Activated naive CD4-positive, alpha-beta T cell treated with Interleukin-2 at 50 U/mL for 16 hours (primary cell): Measurements from ENCODE around the gene FMO3.

Experiments
- DNase-seq: peaks from one replicate; pipeline ENCODE4 v3.0.0-alpha.2; 2020

FMO3 gene

DNA sequence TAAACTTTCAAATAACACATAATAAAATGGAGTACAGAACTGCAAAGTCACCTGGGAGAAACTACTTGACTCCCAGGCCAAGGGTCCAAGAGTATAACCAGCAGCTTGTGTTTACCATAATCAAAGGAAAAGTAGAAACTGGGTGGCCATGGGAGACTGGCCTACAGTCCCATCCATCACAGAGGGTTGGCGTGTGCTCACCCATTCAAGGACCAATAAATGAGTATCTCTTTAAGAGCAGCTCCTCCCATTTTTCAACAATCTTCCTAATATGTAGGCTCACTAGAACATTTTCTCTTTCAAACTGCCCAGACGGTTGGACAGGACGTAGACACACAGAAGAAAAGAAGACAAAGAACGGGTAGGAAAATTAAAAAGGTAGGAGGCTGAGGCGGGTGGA is at the start of gene FMO3:
TSS of gene FMO3 (plus strand) at position 302 of the 400 bp plus-strand sequence. CDS start 1,754 bp downstream, outside the sequence.
- DNase-seq = no peak

DNA sequence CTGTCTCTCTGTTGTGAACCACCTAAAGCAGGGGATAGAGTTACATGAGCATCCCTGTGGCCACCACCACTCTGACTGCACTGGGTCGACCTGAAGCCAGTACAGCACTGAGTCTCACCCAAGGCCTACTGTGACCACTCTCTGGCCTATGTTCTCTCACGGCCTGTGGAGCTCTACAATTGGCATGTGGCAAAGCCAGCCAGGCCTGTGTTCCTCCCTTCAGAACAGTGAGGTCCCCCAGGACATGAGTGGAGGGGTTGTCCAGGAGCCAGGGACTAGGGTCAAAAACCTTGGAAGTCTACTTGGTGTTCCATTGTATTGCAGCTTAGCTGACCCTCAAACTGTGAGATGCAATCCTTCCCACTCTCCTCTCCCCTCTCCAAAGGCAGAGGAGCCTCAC is 42.7 kb upstream of the FMO3 start:
- no peak for DNase-seq

DNA sequence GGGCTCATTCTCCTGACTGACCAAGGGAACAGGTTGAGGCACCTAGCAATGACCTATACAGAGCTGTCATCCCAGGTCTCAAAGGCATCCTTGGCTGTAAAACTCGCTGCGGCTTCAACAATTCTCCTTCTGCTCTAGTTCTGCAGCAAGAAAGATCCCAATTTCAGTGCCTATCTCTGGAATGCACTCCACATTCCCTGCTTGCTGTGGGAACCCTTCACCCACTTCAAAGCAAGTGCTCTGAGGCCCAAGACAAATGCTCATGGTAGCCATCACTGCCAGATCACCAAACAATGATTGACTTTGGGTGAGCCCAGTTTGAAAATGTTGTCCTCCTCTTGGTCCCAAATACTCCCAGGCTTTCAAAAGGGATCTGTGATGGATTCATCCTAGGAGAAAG is 37.7 kb upstream of the FMO3 start:
- no peak for DNase-seq

DNA sequence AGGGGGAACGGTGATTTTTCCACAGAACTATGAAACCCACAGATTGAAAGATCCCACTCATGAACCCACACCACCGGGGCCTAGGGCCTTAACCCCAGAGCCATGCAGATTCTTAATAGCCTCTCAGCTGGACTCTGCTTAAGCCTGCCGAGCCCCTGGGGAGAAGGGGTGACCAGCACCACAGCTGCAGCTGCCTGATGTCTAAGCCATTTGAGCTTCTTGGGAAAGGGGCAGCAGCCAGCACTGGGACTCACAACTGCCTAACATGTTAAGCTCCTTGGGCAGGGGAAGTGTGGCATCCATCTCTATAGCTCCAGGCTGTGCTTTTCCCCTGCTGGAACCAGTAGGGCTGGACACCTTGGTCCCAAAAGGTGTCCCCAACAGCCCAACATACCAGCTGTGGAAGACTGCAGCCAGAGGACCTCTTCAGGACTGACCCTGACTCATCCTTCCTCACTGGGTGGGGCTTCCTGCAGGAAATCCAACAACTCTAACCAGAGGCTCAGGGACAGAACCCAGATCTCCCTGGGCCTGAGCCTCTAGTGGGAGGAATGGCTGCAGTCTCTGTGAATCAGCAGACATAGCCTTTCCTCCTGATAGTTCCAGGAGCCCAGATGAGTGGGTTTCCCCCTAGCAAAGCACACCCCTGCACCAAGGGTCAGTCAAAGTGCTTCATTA is 34.6 kb upstream of the FMO3 start:
- no peak for DNase-seq

DNA sequence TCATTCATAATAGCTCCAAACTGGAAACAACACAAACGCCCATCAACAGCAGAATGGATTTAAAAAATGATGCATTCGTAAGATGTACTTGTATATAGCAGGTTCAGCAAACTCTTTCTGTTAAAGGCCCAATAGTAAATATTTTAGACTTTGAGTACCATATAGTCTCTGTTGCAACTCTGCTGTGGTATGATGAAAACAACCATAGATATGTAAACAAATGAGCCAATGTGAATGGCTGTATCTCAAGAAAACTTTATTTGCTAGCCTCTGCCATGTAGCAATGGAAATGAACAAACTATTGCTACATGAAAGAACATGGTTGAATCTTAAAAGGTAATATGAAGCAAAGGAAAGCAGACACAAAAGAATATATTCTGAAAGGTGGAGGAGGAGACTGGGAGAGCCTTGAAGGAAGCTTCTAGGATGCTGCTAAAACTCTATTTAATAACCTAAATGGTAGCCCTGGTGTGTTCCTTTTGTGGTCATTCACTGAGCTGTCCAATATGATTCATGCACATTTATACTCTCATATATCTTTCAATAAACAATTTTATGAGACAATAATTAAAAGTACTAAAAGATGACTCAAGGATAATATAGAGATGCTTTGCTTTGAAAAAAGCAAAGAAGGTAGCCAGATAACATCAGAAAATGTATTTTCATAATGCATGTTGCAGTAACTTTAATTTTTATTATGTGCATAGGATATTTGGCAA is 29.1 kb upstream of the FMO3 start:
- DNase-seq = no peak

DNA sequence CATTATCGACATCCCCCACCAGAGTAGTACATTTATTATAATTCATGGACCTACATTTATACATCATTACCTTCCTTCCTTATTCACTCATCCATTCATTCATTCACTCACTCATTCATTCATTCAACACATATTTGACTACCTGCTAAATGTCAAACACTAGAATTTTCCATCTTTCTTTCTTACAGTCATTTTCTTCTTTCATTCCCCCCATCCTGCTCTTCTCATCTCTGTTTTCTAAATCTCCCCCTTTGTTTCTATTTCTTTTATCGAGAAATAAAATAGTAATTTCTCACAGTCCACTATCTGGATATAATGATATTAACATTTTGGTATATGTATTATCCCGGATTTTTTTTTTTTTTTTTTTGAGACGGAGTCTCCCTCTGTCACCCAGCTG is 27.8 kb upstream of the FMO3 start:
- DNase-seq = no peak

DNA sequence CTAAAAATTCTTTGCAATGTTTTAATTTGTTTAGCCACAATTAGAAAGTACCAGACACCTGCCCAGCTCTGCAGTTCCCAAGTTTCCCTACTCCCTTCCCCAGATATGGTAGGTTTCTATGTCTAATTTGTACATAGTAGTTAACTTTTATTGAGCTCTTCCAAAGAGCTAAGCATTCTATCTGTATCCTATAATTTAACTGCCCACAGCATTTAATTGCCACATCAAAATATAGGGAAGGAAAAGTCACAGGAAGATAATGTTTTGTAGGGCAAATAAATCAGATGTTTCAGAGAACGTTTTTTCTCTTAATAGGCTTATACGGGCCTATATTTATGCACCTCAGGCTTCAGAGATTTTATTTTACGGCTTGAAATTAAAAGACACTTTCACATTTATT is 15.7 kb upstream of the FMO3 start:
- no peak for DNase-seq

DNA sequence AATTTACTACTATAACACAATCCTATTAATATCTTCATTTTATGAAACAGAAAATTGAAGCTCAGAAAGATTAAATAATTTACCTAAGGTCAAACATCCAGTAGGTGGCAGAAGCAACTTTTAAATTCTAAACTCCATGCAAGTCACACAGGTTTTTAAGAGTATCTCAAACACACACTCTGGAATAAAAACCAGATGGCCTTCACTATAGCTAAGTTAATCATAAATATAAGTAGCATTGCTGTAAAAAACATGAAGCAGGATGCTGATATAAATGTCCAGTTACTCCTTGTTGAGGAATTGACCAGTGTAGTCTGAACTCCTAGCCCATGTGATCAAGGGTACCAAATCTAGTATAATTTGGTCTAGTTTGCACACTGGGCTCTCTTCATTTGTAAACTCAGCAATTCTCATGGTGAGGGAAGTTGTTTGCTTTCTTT is 9.4 kb upstream of the FMO3 start:
- no peak for DNase-seq

DNA sequence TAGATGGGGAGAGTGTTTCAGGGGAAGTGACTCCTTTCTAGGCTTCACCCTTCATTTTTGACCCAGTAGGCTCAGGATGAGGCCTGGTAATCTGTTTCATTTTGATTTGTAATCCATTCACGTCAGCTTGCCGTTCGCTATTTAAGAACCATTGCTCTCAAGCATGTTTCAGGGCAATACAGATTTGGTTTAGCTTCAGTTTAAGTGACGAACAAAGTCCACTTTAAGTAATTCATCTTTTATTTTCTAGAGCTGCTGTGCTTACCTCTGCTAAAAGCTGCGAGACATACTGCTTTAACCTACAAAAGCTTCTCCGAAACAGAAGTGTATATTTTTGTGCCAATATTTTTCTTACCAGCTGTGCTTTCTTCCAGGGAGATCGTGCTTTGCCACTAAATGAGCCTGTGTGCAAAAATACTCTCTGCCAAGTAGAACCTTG is 8.9 kb upstream of the FMO3 start:
- DNase-seq = no peak

DNA sequence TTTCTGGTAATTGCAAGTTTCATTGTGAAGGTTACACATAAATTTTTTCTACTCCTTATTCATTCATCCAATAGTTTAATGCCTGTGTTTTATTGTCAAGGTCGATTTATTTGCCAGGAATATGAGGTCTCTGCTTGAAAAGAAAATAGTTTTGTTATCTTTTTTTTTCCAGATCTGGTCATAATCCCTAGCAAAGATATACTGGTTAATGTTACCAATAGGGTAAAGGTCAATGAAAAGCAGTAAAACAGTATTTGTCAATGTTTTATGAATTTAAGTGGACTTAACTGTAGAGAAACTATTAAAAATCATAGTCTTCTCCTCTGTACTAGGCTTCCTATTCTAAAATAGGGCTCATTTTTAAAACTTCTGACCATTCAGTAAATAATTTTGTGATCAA is 8.1 kb upstream of the FMO3 start:
- no peak for DNase-seq

DNA sequence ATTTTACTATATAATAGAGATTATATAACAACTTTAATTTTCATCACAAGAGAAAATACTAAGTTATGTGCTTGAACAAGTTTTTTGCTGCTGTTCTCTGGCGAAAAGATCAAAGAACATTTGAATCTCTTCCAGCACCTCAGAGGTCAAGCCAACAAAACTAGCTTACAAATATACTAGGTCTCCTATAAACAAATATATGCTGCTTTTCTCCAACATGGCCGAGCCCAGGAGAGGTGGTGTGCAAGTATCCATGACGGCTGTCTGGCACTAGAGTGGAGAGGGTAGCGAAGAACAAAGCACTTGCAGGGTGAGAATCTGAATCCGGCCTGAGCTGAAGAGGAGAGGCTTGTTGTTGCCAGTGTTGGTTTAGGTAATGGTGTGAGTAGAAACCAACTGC is 7.5 kb upstream of the FMO3 start:
- DNase-seq = no peak

DNA sequence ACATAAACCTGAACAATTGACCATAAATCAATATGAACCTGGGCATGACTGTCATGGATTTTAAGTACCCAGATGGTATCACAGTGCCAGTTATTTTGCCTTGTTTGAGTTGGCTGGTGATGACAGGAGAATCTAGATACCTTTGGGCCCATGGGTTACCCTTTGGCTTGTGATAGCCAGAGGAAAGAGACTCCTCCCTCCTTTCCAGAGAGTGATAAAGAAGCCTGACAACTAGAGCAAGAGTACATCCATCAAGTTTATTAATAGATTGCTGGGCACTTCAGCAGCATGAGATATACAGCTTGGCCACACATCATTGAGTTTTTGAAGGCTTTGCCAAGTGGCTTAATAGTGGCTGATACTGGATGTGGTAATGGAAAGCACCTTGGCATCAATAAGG is 6.6 kb upstream of the FMO3 start:
- no peak for DNase-seq

DNA sequence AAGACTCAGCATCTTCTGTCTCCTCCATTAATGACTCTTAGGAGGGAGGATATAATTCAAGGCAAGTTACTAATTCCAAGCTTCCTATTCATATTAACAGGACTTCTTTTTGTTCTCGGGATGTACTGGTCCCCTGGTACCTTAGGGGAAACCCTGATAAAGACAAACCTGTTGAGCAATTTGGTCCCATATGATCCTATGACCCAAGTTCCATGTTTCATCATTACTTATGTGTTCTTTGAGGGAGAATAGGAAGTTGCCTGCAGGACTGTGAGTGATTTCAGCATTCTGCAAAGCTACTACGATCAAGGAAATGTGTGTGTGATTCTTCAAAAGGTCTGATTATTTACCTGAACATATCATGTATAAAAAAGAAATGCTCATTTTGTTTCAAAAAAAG is 5.8 kb upstream of the FMO3 start:
- DNase-seq = no peak

DNA sequence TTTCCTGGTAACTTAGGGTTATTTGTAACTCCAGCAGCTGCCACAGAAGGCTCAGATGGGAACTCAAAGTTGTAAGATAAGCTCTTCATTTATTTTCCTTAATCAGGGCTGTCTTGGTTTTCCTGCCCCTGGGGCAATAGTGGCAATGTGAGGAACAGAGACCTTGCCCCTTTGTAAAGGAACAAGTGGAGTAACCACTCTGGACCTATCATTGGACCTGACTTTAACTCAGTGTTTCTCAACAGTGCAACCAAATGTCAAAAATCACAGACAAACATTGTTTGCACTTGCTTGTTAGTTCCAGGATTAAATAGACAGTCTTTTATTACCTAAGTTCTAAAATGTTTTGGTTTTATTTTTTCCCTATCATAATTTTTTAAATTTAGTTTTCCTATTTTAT is 2.8 kb upstream of the FMO3 start:
- no peak for DNase-seq

DNA sequence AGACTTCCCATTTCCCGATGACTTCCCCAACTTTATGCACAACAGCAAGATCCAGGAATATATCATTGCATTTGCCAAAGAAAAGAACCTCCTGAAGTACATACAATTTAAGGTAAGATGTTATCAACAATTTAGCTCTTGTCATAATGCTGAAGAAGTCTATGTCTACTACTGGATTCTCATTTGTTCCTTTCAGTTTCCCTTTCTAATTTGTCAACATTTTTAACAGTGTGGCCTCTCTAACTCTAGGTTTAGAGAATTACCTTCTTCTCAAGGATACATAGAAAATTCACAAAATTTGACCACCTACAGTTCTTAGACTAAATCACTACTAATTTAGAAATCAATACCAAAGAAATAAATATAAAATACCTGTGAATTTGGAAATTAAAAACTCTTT is 13.2 kb downstream of the FMO3 start:
- DNase-seq = no peak

DNA sequence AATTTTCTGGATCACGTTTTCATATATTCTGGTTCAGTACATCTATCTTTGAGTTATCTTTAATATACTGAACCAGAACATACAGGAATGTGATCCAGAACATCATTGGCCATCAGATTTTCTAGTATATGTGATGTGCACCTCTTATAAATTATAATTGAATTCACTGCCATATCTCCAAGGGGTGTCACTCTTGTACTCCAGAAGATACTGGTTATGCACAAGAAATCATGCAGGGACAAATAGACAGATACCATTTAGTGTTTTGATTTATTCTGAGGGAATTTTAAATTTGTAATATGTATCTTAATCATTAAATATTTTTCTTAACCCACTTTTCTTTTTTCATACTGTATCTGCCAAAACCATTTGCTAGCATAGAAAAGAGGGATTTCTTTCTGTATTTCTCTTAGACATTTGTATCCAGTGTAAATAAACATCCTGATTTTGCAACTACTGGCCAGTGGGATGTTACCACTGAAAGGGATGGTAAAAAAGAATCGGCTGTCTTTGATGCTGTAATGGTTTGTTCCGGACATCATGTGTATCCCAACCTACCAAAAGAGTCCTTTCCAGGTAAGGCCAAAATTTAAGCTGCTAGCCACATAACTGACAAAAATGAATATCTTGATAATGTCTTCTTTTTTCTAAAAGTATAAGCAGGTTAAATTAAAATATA is 16.7 kb downstream of the FMO3 start:
- no peak for DNase-seq

DNA sequence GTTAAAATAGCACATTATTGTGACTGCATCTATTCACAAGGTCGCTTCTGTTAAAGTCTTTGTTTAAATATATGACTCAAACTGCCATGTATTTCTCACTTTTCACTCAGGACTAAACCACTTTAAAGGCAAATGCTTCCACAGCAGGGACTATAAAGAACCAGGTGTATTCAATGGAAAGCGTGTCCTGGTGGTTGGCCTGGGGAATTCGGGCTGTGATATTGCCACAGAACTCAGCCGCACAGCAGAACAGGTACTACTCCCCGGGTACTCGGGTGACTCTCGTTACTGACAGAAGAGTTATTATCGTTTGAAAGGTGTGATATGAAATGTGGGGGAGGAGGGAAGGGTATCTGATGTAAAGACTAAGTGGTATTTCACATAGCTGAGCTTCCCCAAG is 17.3 kb downstream of the FMO3 start:
- DNase-seq = no peak

DNA sequence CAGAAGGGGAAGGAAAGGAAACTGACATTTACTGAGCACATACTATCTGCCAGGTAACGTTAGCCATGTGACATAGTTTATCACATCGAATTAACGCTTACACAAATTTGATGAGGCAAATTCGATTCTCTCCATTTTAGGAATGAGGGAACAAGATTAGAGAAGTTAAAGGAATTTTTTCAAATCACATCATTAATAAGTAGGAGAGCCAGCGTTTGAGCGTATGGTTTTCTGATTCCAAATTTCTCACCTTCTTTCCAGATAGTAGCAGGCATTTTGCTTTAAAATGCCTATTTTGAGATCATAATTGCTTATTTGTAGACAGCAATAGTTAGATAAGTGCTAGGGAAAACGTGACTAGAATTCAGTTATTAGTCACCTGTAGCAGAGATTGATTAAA is 19.3 kb downstream of the FMO3 start:
- no peak for DNase-seq

DNA sequence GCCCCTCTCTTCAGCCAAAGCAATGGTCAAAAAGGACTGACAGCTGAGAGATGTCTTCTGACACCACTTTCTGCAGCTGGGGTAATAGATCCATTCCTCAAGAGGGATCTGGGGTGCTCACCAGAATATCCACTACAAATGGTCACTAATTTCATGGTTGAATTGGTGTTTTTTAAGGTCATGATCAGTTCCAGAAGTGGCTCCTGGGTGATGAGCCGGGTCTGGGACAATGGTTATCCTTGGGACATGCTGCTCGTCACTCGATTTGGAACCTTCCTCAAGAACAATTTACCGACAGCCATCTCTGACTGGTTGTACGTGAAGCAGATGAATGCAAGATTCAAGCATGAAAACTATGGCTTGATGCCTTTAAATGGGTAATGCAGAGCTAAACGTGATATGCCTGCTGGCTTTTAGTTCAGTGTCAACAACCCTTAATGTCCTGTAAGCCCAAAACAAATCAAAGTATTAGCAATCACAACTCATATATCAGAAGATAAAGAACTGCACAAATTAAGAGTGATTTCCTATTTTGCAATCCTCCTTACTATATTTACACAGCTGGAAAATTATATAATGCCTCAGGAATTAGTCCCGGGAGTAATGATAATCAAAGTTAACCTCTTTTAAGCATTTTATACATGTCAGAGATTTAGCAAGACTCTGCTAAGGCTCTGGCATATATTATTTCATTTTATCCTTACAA is 20.1 kb downstream of the FMO3 start:
- no peak for DNase-seq

DNA sequence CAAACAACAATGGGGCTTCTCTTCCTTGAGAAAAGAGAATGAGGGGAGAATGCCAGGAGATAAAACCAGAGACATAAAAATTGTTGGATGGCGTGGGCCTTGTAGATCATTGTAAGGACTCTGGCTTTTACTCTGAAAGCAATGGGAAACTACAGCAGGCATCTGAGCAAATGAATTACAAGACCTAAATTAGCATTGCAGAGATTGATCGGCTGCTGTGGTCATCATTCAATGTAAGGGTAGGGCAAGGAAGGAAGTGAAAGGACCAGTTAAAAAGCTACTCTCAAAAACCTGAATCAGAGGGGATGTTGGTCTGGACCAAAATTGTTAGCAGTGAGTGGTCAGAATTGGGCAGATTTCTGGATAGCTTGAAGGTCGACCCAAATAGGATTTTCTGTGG is 21.4 kb downstream of the FMO3 start:
- DNase-seq = no peak

DNA sequence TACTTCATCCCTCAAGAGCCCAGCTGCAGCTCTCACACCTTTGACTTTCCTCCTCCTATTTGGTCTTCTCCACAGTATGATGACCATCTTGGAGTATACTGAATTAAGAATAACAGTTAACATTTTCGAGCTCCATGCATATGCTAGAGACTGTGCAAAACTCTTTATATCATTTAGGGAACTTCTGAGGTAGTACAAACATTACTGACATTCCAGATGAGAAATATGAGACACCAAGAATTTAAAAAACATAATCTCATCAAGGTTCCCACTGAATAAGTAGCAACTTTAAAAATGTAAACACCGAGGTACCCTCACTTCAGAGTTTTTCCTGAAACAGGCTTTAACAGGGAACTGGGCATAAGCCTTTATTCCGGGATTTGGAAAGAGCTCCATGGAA is 22.7 kb downstream of the FMO3 start:
- DNase-seq = no peak

DNA sequence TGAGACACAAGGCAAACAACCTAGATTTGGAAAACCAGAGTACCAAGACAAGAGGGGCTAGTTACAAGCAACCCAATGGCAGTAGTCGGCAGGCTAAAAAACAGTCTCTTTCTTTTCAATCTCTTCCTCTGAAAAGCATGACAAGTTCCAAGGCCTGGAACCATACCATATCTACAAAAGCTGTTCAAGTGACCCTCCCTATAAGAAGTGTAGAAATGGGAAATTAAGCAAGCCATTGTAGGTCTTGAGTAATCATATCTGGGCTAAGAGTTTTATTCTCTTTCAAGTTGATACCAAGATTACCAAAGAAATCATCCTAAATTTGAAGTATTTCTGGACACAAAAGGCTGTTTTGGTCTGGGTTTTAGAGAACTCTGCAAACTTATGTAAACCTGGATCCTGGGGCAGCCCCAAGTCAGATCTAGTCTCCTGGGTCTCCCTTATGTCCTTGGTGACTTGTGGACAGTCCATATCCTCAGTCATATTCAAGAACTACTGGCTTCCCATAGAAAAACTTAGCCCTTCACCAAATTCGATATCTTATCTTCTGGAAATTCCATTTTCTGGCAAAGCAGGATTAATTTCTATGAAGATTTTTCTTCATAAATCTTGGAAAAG is 24.7 kb downstream of the FMO3 start:
- DNase-seq = no peak

DNA sequence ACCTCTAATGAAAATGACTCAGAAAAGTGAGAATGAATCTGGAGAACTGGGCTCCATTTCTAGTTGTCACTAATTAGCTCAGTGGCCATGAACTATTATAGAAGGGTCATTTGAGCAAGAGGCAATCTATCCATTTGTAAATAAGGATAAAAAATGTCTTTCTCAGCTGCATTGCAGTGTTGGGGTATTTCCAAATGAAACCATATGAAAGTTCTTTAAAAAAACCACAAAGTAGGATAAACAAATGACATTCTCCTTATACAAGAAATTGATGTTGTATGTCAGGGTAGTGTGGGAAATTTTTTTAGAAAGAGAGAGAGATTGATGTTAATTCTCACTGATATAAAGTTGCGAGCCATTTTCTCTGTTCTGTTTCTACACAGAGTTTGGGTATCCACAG is 26.0 kb downstream of the FMO3 start:
- no peak for DNase-seq
